Ishikawa (cell line): ENCODE results near the gene CD300C.

Experiments used
- CEBPB ChIP-seq: IDR thresholded peaks from 2 replicates; pipeline ENCODE4 v1.6.1; 2012
- CREB1 ChIP-seq: IDR thresholded peaks from 2 replicates; pipeline ENCODE4 v1.6.1; 2012; ENCODE audit warnings: low read depth
- EGR1 ChIP-seq: IDR thresholded peaks from 2 replicates; pipeline ENCODE4 v1.6.1; 2012
- EP300 ChIP-seq: IDR thresholded peaks from 2 replicates; pipeline ENCODE4 v1.6.1; 2012; ENCODE audit warnings: borderline replicate concordance
- FOXM1 ChIP-seq: IDR thresholded peaks from 2 replicates; pipeline ENCODE4 v1.6.1; 2012; ENCODE audit warnings: low read depth, borderline replicate concordance
- NFIC ChIP-seq: IDR thresholded peaks from 2 replicates; pipeline ENCODE4 v1.6.1; 2012
- RAD21 ChIP-seq: IDR thresholded peaks from 2 replicates; pipeline ENCODE4 v1.6.1; 2012; ENCODE audit warnings: low read depth
- TAF1 ChIP-seq: IDR thresholded peaks from 2 replicates; pipeline ENCODE4 v1.6.1; 2012; ENCODE audit warnings: low read depth, mild to moderate bottlenecking
- TCF12 ChIP-seq: IDR thresholded peaks from 2 replicates; pipeline ENCODE4 v1.6.1; 2012; ENCODE audit warnings: low read depth
- TEAD4 ChIP-seq: IDR thresholded peaks from 2 replicates; pipeline ENCODE4 v1.6.1; 2012
- USF1 ChIP-seq: IDR thresholded peaks from 2 replicates; pipeline ENCODE4 v1.6.1; 2012
- YY1 ChIP-seq: IDR thresholded peaks from 2 replicates; pipeline ENCODE4 v1.6.1; 2012; ENCODE audit warnings: low read depth
- ZBTB7A ChIP-seq: IDR thresholded peaks from 2 replicates; pipeline ENCODE4 v1.6.1; 2012; ENCODE audit warnings: low read depth
- TF ChIP-seq, protein P1 (sequence below): IDR thresholded peaks from 2 replicates; pipeline ENCODE4 v1.6.1; 2012
- TF ChIP-seq, protein P2 (sequence below): IDR thresholded peaks from 2 replicates; pipeline ENCODE4 v1.6.1; 2012; ENCODE audit warnings: low read depth, mild to moderate bottlenecking

The CD300C gene

DNA sequence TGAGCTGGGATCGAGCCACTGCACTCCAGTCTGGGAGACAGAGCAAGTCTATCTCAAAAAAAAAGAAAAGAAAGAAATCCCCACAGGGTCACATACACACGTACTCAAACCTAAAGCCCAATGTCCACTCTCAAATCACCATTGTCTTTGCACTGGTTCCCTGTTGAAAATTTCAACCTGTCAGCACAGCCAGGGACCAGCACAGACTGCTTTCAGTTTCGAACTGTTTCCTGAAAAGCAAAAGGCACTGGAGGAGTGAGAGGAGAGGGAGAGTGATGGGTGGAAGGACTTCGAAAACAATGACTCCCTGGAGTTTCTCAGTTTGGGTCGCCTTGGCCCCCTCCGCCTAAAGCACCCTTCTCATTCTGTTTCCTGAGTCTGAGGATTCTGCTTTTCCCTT, 9.0 kb upstream of the CD300C start:
- no peak for TF ChIP-seq RAD21
- no peak for TF ChIP-seq NFIC
- TF ChIP-seq, protein P1, sequence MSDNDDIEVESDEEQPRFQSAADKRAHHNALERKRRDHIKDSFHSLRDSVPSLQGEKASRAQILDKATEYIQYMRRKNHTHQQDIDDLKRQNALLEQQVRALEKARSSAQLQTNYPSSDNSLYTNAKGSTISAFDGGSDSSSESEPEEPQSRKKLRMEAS, result no peak
- TF ChIP-seq, protein P2, sequence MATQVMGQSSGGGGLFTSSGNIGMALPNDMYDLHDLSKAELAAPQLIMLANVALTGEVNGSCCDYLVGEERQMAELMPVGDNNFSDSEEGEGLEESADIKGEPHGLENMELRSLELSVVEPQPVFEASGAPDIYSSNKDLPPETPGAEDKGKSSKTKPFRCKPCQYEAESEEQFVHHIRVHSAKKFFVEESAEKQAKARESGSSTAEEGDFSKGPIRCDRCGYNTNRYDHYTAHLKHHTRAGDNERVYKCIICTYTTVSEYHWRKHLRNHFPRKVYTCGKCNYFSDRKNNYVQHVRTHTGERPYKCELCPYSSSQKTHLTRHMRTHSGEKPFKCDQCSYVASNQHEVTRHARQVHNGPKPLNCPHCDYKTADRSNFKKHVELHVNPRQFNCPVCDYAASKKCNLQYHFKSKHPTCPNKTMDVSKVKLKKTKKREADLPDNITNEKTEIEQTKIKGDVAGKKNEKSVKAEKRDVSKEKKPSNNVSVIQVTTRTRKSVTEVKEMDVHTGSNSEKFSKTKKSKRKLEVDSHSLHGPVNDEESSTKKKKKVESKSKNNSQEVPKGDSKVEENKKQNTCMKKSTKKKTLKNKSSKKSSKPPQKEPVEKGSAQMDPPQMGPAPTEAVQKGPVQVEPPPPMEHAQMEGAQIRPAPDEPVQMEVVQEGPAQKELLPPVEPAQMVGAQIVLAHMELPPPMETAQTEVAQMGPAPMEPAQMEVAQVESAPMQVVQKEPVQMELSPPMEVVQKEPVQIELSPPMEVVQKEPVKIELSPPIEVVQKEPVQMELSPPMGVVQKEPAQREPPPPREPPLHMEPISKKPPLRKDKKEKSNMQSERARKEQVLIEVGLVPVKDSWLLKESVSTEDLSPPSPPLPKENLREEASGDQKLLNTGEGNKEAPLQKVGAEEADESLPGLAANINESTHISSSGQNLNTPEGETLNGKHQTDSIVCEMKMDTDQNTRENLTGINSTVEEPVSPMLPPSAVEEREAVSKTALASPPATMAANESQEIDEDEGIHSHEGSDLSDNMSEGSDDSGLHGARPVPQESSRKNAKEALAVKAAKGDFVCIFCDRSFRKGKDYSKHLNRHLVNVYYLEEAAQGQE, result no peak
- TF ChIP-seq YY1, result no peak
- TF ChIP-seq ZBTB7A, result no peak
- no peak for TF ChIP-seq CEBPB

DNA sequence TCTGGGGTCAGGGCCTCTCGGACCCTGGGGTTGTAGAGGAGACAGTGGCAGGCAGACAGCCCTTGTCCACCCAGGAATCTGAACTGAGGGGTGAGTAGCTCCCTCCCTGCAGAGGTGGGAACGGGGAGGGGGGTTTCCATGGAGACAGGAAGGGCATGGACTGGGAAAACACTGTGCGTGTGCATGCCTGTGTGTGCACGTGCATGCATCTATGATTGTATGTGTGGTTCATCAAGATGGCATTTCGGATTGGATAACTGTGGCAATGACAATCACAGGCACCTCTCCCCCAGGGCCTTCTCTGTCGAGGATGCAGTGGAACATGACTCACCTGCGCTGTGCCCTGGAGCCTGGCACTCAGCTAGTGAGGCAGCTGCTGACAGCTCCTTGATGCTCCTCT, 6.1 kb upstream of the CD300C start:
- no peak for TF ChIP-seq ZBTB7A

DNA sequence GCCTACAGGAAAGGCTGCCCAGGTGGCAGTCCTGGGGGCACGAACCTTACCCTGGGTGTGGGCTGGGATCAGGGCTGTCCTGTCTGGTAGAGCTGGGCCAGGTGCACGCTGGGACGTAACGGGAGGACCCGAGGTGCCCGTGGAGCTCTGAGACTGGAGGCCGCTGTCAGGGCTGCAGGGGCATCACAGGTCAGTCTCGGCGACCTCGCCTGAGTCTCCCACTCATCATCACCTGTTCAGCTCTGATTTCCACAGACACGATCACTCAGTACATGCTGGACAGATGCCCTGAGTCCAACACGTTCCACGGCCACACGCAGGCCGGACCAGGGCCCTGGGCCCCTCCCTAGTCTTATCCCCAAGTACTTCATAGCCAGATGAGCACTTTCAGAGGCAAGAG, 4.7 kb upstream of the CD300C start:
- TF ChIP-seq CREB1 (no peak), EP300 (no peak), RAD21 (no peak), FOXM1 (no peak), NFIC (no peak)
- TF ChIP-seq, protein P2, result no peak

DNA sequence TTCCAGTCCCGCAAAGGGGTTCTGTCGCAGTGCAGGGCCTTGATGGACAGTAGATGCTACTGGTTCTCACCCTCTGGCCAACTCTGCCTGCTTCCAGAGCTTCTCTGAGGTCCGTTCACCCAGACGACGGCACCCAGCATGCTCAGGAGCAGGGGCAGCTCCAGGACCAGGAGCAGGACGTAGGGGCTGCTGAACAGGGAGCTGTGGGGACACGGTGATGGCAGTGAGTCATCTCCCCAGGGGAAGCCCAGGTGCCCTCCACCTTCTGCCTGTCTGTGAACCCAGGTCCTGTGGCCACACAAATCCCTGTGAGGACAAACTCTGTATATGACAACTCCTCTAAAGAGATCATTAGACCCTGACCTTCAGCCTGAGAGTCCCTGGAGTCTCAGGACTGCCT, 3.4 kb upstream of the CD300C start:
- TF ChIP-seq RAD21 (no peak), FOXM1 (no peak), ZBTB7A (no peak), USF1 (no peak), TAF1 (no peak), CEBPB (no peak), TEAD4 (no peak), YY1 (no peak), NFIC (no peak), EP300 (no peak), CREB1 (no peak), TCF12 (no peak), EGR1 (no peak)
- TF ChIP-seq, protein P2, result no peak
- TF ChIP-seq, protein P1, result no peak

GRCh38 chr17:74547736-74548135, 1.8 kb upstream of the CD300C start:
- TF ChIP-seq CREB1 (no peak), TCF12 (no peak), TAF1 (no peak), RAD21 (no peak), TEAD4 (no peak), USF1 (no peak), EP300 (no peak), ZBTB7A (no peak), CEBPB (no peak), NFIC (no peak), EGR1 (no peak), FOXM1 (no peak)
- TF ChIP-seq, protein P2, result no peak
- TF ChIP-seq, protein P1, result no peak
